ENCODE results near the gene SLC38A7. TPM values are rescaled to one million over a fixed set of nuclear protein-coding genes. Genes with fewer than 3 reads are reported as not detected.
A peak's percentile ranks its signal among the peaks of the same experiment; 100 is the strongest.

SLC38A7 gene
- total RNA-seq, 3 donors from 2014 or later, result 12.7 to 15.4 (median 13.1) TPM

- no peaks in the 10 kb centered on the region for H3K4me1 ChIP-seq
- intact Hi-C loops (cut with DNase I; ENCODE audit: low total_unique reads), result loop anchor here (10.0 kb wide), 1 partner anchor 755 kb away; no protein-coding TSS in a partner anchor
- TF ChIP-seq POLR2AphosphoS5 (IDR thresholded peaks at IDR 0.05) (peak; percentile 79 to 91 (median 85)), POLR2A (IDR thresholded peaks at IDR 0.05) (peak; percentile 47), CTCF (IDR thresholded peaks at IDR 0.05) (peak in 2 of 3 donors; percentile 21 to 34)
- no peaks in the 10 kb centered on the region for H3K27me3 ChIP-seq
- no peaks in the 10 kb centered on the region for H3K36me3 ChIP-seq
- H3K9me3 ChIP-seq, result no peaks in the 10 kb centered on the region
- DNase-seq (ENCODE audit: low spot score in 2 of 2), result peak; percentile 99
- H3K4me3 ChIP-seq, result peak within 1 kb of the TSS; percentile 64 to 98 (median 92)
- H3K27ac ChIP-seq, result peak within 1 kb of the TSS; percentile 98 to 99
Measured at GRCh38 chr16:58629733-58630640, 54.6 kb downstream of the SLC38A7 start, which contains the start of gene CNOT1. TSS of gene CNOT1 (minus strand) at chr16:58629826. CDS start at chr16:58599337, 30,489 bp downstream.

- intact Hi-C loops (cut with DNase I; ENCODE audit: low total_unique reads), result loop anchor here (10.0 kb wide), 1 partner anchor 754 kb away; no protein-coding TSS in a partner anchor
- no peaks in the 10 kb centered on the region for H3K36me3 ChIP-seq
- H3K27me3 ChIP-seq, result no peaks in the 10 kb centered on the region
- H3K9me3 ChIP-seq, result no peaks in the 10 kb centered on the region
- H3K27ac ChIP-seq, result peak overlapping the region; percentile 98 to 99
- H3K4me3 ChIP-seq, result peak overlapping the region; percentile 64 to 98 (median 92)
- H3K4me1 ChIP-seq, result no peaks in the 10 kb centered on the region
- TF ChIP-seq POLR2AphosphoS5 (IDR thresholded peaks at IDR 0.05) (peak in 1 of 3 donors; percentile 7), CTCF (IDR thresholded peaks at IDR 0.05) (no peak)
- DNase-seq (ENCODE audit: low spot score in 2 of 2), result peak; percentile 54 to 59
Measured at GRCh38 chr16:58628845-58629732, 55.5 kb downstream of the SLC38A7 start.

- Histone ChIP-seq H3K27ac (no peak overlapping the region), H3K4me1 (no peaks in the 10 kb centered on the region), H3K27me3 (no peaks in the 10 kb centered on the region), H3K4me3 (no peak overlapping the region), H3K36me3 (no peaks in the 10 kb centered on the region), H3K9me3 (no peaks in the 10 kb centered on the region)
- intact Hi-C loops (cut with DNase I; ENCODE audit: low total_unique reads), result loop anchor here (10.0 kb wide), 1 partner anchor 749 kb away; no protein-coding TSS in a partner anchor
- TF ChIP-seq CTCF (IDR thresholded peaks at IDR 0.05) (no peak), POLR2AphosphoS5 (IDR thresholded peaks at IDR 0.05) (no peak), POLR2A (IDR thresholded peaks at IDR 0.05) (no peak)
- DNase-seq (ENCODE audit: low spot score in 2 of 2), result no peak
Measured at GRCh38 chr16:58624209-58624608, 60.4 kb downstream of the SLC38A7 start.

GRCh38 chr16:58620396-58620795, 64.2 kb downstream of the SLC38A7 start:
- intact Hi-C loops (cut with DNase I; ENCODE audit: low total_unique reads), result loop anchor here (10.0 kb wide), 1 partner anchor 746 kb away; no protein-coding TSS in a partner anchor

More at GRCh38 chr16:58620396-58620795, 64.2 kb downstream of the SLC38A7 start:
- H3K9me3 ChIP-seq, result no peaks in the 10 kb centered on the region
- H3K27ac ChIP-seq, result no peak overlapping the region
- TF ChIP-seq CTCF (IDR thresholded peaks at IDR 0.05), result no peak
- no peak for TF ChIP-seq POLR2AphosphoS5 (IDR thresholded peaks at IDR 0.05)
- no peak for TF ChIP-seq POLR2A (IDR thresholded peaks at IDR 0.05)
- no peak overlapping the region for H3K4me3 ChIP-seq
- no peaks in the 10 kb centered on the region for H3K4me1 ChIP-seq
- DNase-seq (ENCODE audit: low spot score in 2 of 2), result no peak
- H3K27me3 ChIP-seq, result no peaks in the 10 kb centered on the region
- no peaks in the 10 kb centered on the region for H3K36me3 ChIP-seq

All from breast epithelium (tissue), 4 donors.